Heart left ventricle (tissue), 16 donors: ENCODE measurements around the gene ROBO1. TPM values are rescaled to one million over a fixed set of nuclear protein-coding genes. Genes with fewer than 3 reads are reported as not detected.

Experiments
- ATAC-seq, 4 donors: fragments of 200-7000 bp; cut with Tn5 transposase; one replicate each; pipeline ENCODE4 v1.9.1; 2020 to 2022; ENCODE audit warnings: moderate library complexity in 4 of 4, mild to moderate bottlenecking in 3 of 4, moderate number of reproducible peaks in 1 of 4
- DNase-seq, 5 donors: peaks; one replicate each; pipeline ENCODE4 v3.0.0-alpha.2; 2020
- H3K27ac ChIP-seq, 12 donors: fragments of 200-600 bp; sonication (generic) in 4 of 12; one replicate each; pipeline versions ENCODE4 v1.5.0 to v1.8.0; 2016 to 2022; ENCODE audit warnings: mild to moderate bottlenecking in 2 of 12
- H3K27me3 ChIP-seq, 9 donors: fragments of 200-600 bp; sonication (generic) in 2 of 9; one replicate each; pipeline versions ENCODE4 v1.5.1 to v1.8.0; 2016 to 2022; ENCODE audit warnings: mild to moderate bottlenecking in 3 of 9
- H3K36me3 ChIP-seq, 9 donors: fragments of 200-600 bp; sonication (generic) in 2 of 9; one replicate each; pipeline versions ENCODE4 v1.5.0 to v1.8.0; 2018 to 2022; ENCODE audit warnings: mild to moderate bottlenecking in 2 of 9
- H3K4me1 ChIP-seq, 12 donors: fragments of 200-600 bp; sonication (generic) in 4 of 12; one replicate each; pipeline versions ENCODE4 v1.5.0 to v1.8.0; 2016 to 2022; ENCODE audit warnings: mild to moderate bottlenecking in 3 of 12
- H3K4me3 ChIP-seq, 12 donors: fragments of 200-600 bp; sonication (generic) in 4 of 12; one replicate each; pipeline versions ENCODE4 v1.5.0 to v1.8.0; 2017 to 2022; ENCODE audit warnings: mild to moderate bottlenecking in 9 of 12, moderate library complexity in 4 of 12
- H3K9me3 ChIP-seq, 12 donors: fragments of 200-600 bp; sonication (generic) in 4 of 12; one replicate each; pipeline versions ENCODE4 v1.5.0 to v1.8.0; 2016 to 2022; ENCODE audit warnings: mild to moderate bottlenecking in 1 of 12
- CTCF ChIP-seq, 12 donors: fragments of 200-600 bp; sonication (generic) in 4 of 12; IDR thresholded peaks; one replicate each; pipeline versions ENCODE4 v1.5.0 to v1.8.0; 2018 to 2022; ENCODE audit warnings: antibody characterized with exemption in 12 of 12, mild to moderate bottlenecking in 5 of 12
- POLR2A ChIP-seq, 2 donors: fragments of 450-650 bp; IDR thresholded peaks; one replicate each; pipeline ENCODE4 v1.6.1; 2017; ENCODE audit warnings: antibody characterized with exemption in 2 of 2, mild to moderate bottlenecking in 2 of 2, moderate library complexity in 2 of 2
- WGBS, 4 donors: extraction: QIAGEN DNeasy Blood & Tissue Kit in 2 of 4; methylation state at CpG; one replicate each; pipeline versions ENCODE4 v1.1.5 to v1.1.7; 2013 to 2018; 5-methylcytosine and 5-hydroxymethylcytosine counted together
- intact Hi-C, 10 donors: fragments of 100-400 bp; cut with DNase I; formaldehyde crosslinking; loops; one replicate each; pipeline versions ENCODE4 v1.11.1 to v1.14.2; 2022
- polyA plus RNA-seq, 2 donors: library from polyadenylated mRNA; stranded (reverse); fragments of 200-250 nt; gene quantifications; one replicate each; pipeline ENCODE4 v1.2.3, GENCODE V29; 2013
- total RNA-seq, 9 donors: library from RNA; depleted of rRNA in 2 of 9; stranded (reverse); fragments of >200 nt in 2 of 9; fragmentation: NEBNext Ultra II Directional in 3 of 9; extraction: Animal tissue kit (Norgen Biotek cat#: 25700) in 3 of 9; gene quantifications; one replicate each; pipeline versions ENCODE4 v1.1.0 to v1.2.4, GENCODE V29; 2016 to 2023
- donor health status: ischemic (EF 13 %, LVEDD 7.1; RV severe dilation, severe dysfunction).
- donor health status: healthy with polysubstance abuse.
- donor health status: DM: no; HTN: yes; CAD: no.
- donor health status: DM: no; HTN: no; CAD: no.
- donor health status: ischemic (EF 25% LVEDD 6.9; RV normal size, moderate dysfunction).
- donor health status: ischemic (EF 25% LVEDD 5.7; RV mildly dilated, moderate dysfunction).
- donor health status: healthy.
- donor health status: DM: yes; HTN: yes; CAD: no.
- donor health status: ischemic (EF 35%, LVEDD 5.7; RV mildly dilated, moderate dysfunction).
- donor health status: nonischemic (EF 11% LVEDD 7.7; RV severe dilation, severe dysfunction).
- donor health status: DM: yes; HTN: yes; CAD: no.
- donor health status: PGD.
- donor health status: ischemic (EF 29% LVEDD 5.4; RV normal size, mild dysfunction).
- donor health status: nonischemic (EF 23%, LVEDD 6.1; RV moderate dilation, normal function).

Gene ROBO1
- total and polyA plus RNA-seq, 11 donors = 1.4 to 14.8 (median 5.7) TPM

GRCh38 chr3:79258479-79258878, 509.3 kb downstream of the ROBO1 start:
- peak overlapping the region in 4 of 12 donors; percentile 4 to 54 (median 14) for H3K27ac ChIP-seq
- peaks cover 0 to 5% (median 0%) of the 10 kb centered on the region in 12 donors for H3K4me1 ChIP-seq
- TF ChIP-seq CTCF (IDR thresholded peaks at IDR 0.05) = no peak
- WGBS, 4 donors = 75 to 91% (median 79%) methylated on average over 1 of the region's 1 CpG
- H3K27me3 ChIP-seq = no peaks in the 10 kb centered on the region
- intact Hi-C loops = no loop called here
- peak in 1 of 4 donors; percentile 76 for ATAC-seq
- H3K36me3 ChIP-seq = no peaks in the 10 kb centered on the region
- H3K4me3 ChIP-seq = no peak overlapping the region
- H3K9me3 ChIP-seq = no peaks in the 10 kb centered on the region
- DNase-seq = no peak

- no peaks in the 10 kb centered on the region for H3K36me3 ChIP-seq
- H3K9me3 ChIP-seq = no peaks in the 10 kb centered on the region
- 71 to 82% (median 76%) methylated on average over 1 of the region's 1 CpG for WGBS, 4 donors
- no peak for DNase-seq
- peaks cover 0 to 5% (median 0%) of the 10 kb centered on the region in 12 donors for H3K4me1 ChIP-seq
- intact Hi-C loops = no loop called here
- H3K27ac ChIP-seq = peak overlapping the region in 5 of 12 donors; percentile 0 to 54 (median 21)
- H3K27me3 ChIP-seq = no peaks in the 10 kb centered on the region
- TF ChIP-seq CTCF (IDR thresholded peaks at IDR 0.05) (no peak), POLR2A (IDR thresholded peaks at IDR 0.05) (no peak)
- peak in 1 of 4 donors; percentile 39 for ATAC-seq
- H3K4me3 ChIP-seq = no peak overlapping the region
Observed at GRCh38 chr3:79257791-79258190, 510.0 kb downstream of the ROBO1 start.

GRCh38 chr3:79255702-79256101, 512.1 kb downstream of the ROBO1 start:
- DNase-seq (no peak), ATAC-seq (no peak)
- Histone ChIP-seq H3K27me3 (no peaks in the 10 kb centered on the region), H3K9me3 (no peaks in the 10 kb centered on the region), H3K4me1 (peaks cover 0 to 5% (median 0%) of the 10 kb centered on the region in 12 donors), H3K27ac (no peak overlapping the region), H3K36me3 (no peaks in the 10 kb centered on the region), H3K4me3 (no peak overlapping the region)
- TF ChIP-seq CTCF (IDR thresholded peaks at IDR 0.05) (no peak), POLR2A (IDR thresholded peaks at IDR 0.05) (no peak)
- intact Hi-C loops = no loop called here
- 82 to 96% (median 88%) methylated on average over 2 of the region's 2 CpGs for WGBS, 4 donors

- no peaks in the 10 kb centered on the region for H3K27me3 ChIP-seq
- H3K9me3 ChIP-seq = no peaks in the 10 kb centered on the region
- H3K36me3 ChIP-seq = no peaks in the 10 kb centered on the region
- TF ChIP-seq CTCF (IDR thresholded peaks at IDR 0.05) = no peak
- TF ChIP-seq POLR2A (IDR thresholded peaks at IDR 0.05) = no peak
- no peak for DNase-seq
- H3K4me3 ChIP-seq = no peak overlapping the region
- peaks cover 0 to 5% (median 0%) of the 10 kb centered on the region in 12 donors for H3K4me1 ChIP-seq
- H3K27ac ChIP-seq = no peak overlapping the region
- intact Hi-C loops = no loop called here
- 94 to 98% (median 95%) methylated on average over 5 of the region's 5 CpGs for WGBS, 4 donors
- ATAC-seq = no peak
Observed at GRCh38 chr3:79255292-79255691, 512.5 kb downstream of the ROBO1 start.
